DOHH2 (cell line): Measurements from ENCODE around the gene SON.
"Not testable (repeated sequence)": the region's sequence is repeated elsewhere in the genome, so short reads cannot be mapped to it uniquely, and the experiment has no call there.

Experiments
- H3F3A ChIP-seq: fragments of 200-600 bp; sonication (generic), shearing (Covaris generic); 2 replicates; pipeline ENCODE4 v1.6.0; 2016; ENCODE audit warnings: antibody characterized with exemption, mild to moderate bottlenecking; ENCODE audit not compliant: control insufficient read depth, insufficient read depth
- H3K27ac ChIP-seq: fragments of 200-600 bp; sonication (generic); 2 replicates; pipeline ENCODE4 v1.5.1; 2014; ENCODE audit warnings: low read depth, mild to moderate bottlenecking, low read length, moderate library complexity
- H3K27me3 ChIP-seq: fragments of 200-600 bp; sonication (generic); 2 replicates; pipeline ENCODE4 v1.6.1; 2014; ENCODE audit warnings: mild to moderate bottlenecking, low read length, mixed read lengths; ENCODE audit not compliant: control insufficient read depth
- H3K36me3 ChIP-seq: fragments of 200-600 bp; sonication (generic); 2 replicates; pipeline ENCODE4 v1.6.1; 2014; ENCODE audit warnings: mild to moderate bottlenecking, low read length, moderate library complexity, mixed read lengths; ENCODE audit not compliant: control insufficient read depth
- H3K4me1 ChIP-seq: fragments of 200-600 bp; sonication (generic); 2 replicates; pipeline ENCODE4 v1.6.1; 2014; ENCODE audit warnings: mild to moderate bottlenecking, low read length, mixed read lengths; ENCODE audit not compliant: control insufficient read depth
- H3K4me2 ChIP-seq: fragments of 200-600 bp; sonication (generic); 2 replicates; pipeline ENCODE4 v1.6.0; 2014; ENCODE audit warnings: mild to moderate bottlenecking, low read length, moderate library complexity
- H3K4me3 ChIP-seq: fragments of 200-600 bp; sonication (generic); 2 replicates; pipeline ENCODE4 v1.5.1; 2014; ENCODE audit warnings: mild to moderate bottlenecking, low read length, mixed read lengths
- H3K79me2 ChIP-seq: fragments of 200-600 bp; sonication (generic); 2 replicates; pipeline ENCODE4 v1.6.1; 2014; ENCODE audit warnings: mild to moderate bottlenecking, low read length, mixed read lengths; ENCODE audit not compliant: control insufficient read depth
- H3K9me2 ChIP-seq: fragments of 200-600 bp; sonication (generic); replicated peaks from 2 replicates; pipeline ENCODE4 v1.6.1; 2014; ENCODE audit warnings: mild to moderate bottlenecking, low read length, mixed read lengths; ENCODE audit not compliant: control insufficient read depth
- H3K9me3 ChIP-seq: fragments of 200-600 bp; sonication (generic); 2 replicates; pipeline ENCODE4 v1.6.1; 2014; ENCODE audit warnings: antibody characterized with exemption, low read length, mixed read lengths; ENCODE audit not compliant: control insufficient read depth, insufficient read depth
- H4K20me1 ChIP-seq: fragments of 200-600 bp; sonication (generic); 2 replicates; pipeline ENCODE4 v1.6.0; 2014; ENCODE audit warnings: low read depth, mild to moderate bottlenecking, antibody characterized with exemption, low read length, moderate library complexity; ENCODE audit not compliant: control insufficient read depth, insufficient read depth
- CTCF ChIP-seq: fragments of 200-600 bp; sonication (generic); IDR thresholded peaks from one replicate; pipeline ENCODE4 v1.5.1; 2014; ENCODE audit warnings: antibody characterized with exemption, mild to moderate bottlenecking, low read depth, low read length; ENCODE audit not compliant: poor library complexity, severe bottlenecking
- EZH2phosphoT487 ChIP-seq: fragments of 200-600 bp; sonication (generic); IDR thresholded peaks from 2 replicates; pipeline ENCODE4 v1.6.1; 2017; ENCODE audit warnings: borderline replicate concordance, mild to moderate bottlenecking, antibody characterized with exemption, low read length, moderate library complexity, mixed read lengths

SON gene

GRCh38 chr21:33622253-33622652 is 79.4 kb downstream of the SON start:
- no peaks in the 10 kb centered on the region for H3F3A ChIP-seq
- H3K9me2 ChIP-seq, result no peaks in the 10 kb centered on the region
- no peak overlapping the region for H3K27ac ChIP-seq
- no peak overlapping the region for H3K4me3 ChIP-seq
- H3K9me3 ChIP-seq, result no peaks in the 10 kb centered on the region
- no peaks in the 10 kb centered on the region for H3K79me2 ChIP-seq
- H3K4me2 ChIP-seq, result no peak overlapping the region
- no peaks in the 10 kb centered on the region for H3K4me1 ChIP-seq
- no peak for TF ChIP-seq CTCF
- no peak for TF ChIP-seq EZH2phosphoT487
- peaks cover 23% of the 10 kb centered on the region for H3K36me3 ChIP-seq
- no peaks in the 10 kb centered on the region for H4K20me1 ChIP-seq
- no peaks in the 10 kb centered on the region for H3K27me3 ChIP-seq

- H3K79me2 ChIP-seq, H3K9me2 ChIP-seq, H3F3A ChIP-seq, H3K27me3 ChIP-seq, H3K27ac ChIP-seq, H3K4me2 ChIP-seq, H4K20me1 ChIP-seq, H3K4me3 ChIP-seq, H3K9me3 ChIP-seq, H3K4me1 ChIP-seq: not testable (repeated sequence)
- peaks cover 25% of the 10 kb centered on the region for H3K36me3 ChIP-seq
These were observed 83.3 kb downstream of the SON start for GRCh38 chr21:33626151-33626550.
